Measurements from ENCODE around the gene MCU. TPM values are rescaled to one million over a fixed set of nuclear protein-coding genes. Genes with fewer than 3 reads are reported as not detected.
"Not testable (repeated sequence)": the region's sequence is repeated elsewhere in the genome, so short reads cannot be mapped to it uniquely, and the experiment has no call there.

MCU gene
- total RNA-seq, 4 donors from 2014 or later = 14.9 to 20.6 (median 19.5) TPM

DNA sequence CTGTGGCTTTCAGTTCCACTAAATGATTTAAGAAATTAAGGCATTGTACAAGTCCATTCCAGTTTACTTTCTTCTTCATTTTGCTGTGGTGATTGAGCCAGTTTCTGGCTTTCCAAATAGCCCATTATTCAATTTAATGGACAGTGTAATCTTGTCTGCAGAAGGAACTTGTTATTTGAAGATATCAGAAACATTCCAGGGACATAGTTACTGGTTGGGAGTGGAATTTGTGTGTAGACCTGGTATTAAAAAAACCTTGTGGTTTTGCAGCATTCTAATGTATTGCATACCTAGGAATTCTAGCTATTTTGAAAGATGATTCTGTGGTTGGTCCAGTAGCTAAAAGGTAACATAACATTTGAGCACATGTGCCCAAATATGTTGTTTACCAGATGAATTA is 72.2 kb downstream of the MCU start:
- Histone ChIP-seq H3K36me3 (no peaks in the 10 kb centered on the region), H3K27me3 (no peaks in the 10 kb centered on the region), H3K4me3 (no peak overlapping the region), H3K4me1 (no peaks in the 10 kb centered on the region), H3K27ac (replicated peaks in 1 of 4) (no peak overlapping the region), H3K9me3 (no peaks in the 10 kb centered on the region)
- intact Hi-C loops (cut with DNase I) = no loop called here
- TF ChIP-seq POLR2AphosphoS5 (IDR thresholded peaks at IDR 0.05) (no peak), CTCF (IDR thresholded peaks at IDR 0.05) (no peak), POLR2A (IDR thresholded peaks at IDR 0.05; ENCODE audit: low read depth) (no peak), EP300 (IDR thresholded peaks at IDR 0.05) (no peak)
- DNase-seq (ENCODE audit: extremely low spot score) = no peak

DNA sequence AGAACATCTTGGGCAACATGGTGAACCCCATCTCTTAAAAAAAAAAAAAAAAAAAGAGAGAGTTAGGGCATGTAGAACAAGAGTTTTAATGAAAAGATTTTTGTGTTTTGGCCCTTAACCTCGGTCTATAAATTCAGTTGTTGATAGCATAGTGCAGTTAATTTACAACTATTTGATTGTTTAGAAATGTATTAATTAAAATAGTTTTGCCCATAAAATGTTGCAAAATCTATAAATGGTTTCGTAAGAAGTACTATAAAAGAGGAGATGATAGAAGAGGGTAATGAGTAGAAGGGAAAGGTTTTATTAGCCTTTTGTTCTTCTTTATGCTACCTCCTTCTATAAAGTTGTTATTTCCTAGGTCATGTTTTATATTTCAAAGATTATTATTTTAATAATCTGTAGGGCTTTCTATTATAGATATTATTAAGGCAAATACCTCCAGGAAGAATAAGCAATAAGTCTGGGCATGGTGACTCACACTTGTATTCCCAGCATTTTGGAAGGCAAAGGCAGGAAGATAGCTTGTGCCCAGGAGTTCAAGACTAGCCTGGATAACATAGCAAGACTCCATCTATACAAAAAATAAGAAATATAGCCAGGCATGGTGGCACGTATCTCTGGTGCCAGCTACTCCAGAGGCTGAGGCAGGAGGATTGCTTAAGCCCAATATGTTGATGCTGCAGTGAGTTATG is 73.3 kb downstream of the MCU start:
- Histone ChIP-seq H3K4me3 (no peak overlapping the region), H3K27ac (replicated peaks in 1 of 4) (no peak overlapping the region), H3K9me3 (no peaks in the 10 kb centered on the region), H3K27me3 (no peaks in the 10 kb centered on the region), H3K4me1 (no peaks in the 10 kb centered on the region), H3K36me3 (no peaks in the 10 kb centered on the region)
- 95% methylated on average over 3 of the region's 3 CpGs for WGBS
- DNase-seq (ENCODE audit: extremely low spot score) = no peak
- intact Hi-C loops (cut with DNase I) = no loop called here
- no peak for TF ChIP-seq POLR2A (IDR thresholded peaks at IDR 0.05; ENCODE audit: low read depth)
- no peak for TF ChIP-seq POLR2AphosphoS5 (IDR thresholded peaks at IDR 0.05)
- no peak for TF ChIP-seq EP300 (IDR thresholded peaks at IDR 0.05)
- no peak for TF ChIP-seq CTCF (IDR thresholded peaks at IDR 0.05)

DNA sequence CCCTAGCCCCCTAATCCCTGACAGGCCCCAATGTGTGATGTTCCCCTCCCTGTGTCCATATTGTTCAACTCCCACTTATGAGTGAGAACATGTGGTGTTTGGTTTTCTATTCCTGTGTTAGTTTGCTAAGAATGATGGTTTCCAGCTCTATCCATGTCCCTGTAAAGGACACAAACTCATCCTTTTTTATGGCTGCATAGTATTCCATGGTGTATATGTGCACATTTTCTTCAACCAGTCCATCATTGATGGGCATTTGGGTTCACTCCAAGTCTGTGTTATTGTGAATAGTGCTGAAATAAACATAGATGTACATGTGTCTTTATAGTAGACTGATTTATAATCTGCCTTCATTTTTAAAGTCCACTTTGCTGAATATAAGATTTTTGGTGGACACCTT is 79.3 kb downstream of the MCU start:
- peaks cover 0 to 12% (median 3%) of the 10 kb centered on the region in 4 donors for H3K9me3 ChIP-seq
- H3K4me1 ChIP-seq; H3K27me3 ChIP-seq; intact Hi-C loops (cut with DNase I); H3K27ac ChIP-seq (replicated peaks in 1 of 4); H3K36me3 ChIP-seq; H3K4me3 ChIP-seq; DNase-seq (ENCODE audit: extremely low spot score): not testable (repeated sequence)

DNA sequence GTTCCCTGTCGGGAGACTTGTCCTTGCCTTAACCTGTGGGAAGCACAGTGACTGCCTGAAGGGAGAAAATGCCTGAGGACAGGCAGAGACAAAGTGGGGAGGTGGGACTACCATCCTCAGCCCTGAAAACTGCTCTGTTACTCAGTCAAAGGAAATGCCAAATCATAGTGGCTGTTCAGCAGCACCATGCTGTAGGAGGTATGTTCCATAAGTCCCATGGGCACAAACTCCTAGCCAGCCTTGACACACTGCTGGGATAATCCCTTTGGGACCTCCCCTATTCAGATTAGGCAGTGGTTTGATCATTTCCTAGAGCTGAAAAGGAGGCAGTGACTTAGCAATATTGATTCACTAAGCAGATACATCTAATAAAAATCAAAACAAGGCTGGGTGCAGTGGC is 80.1 kb downstream of the MCU start:
- 92% methylated on average over 1 of the region's 1 CpG for WGBS

GRCh38 chr10:72779874-72780273 is 87.9 kb downstream of the MCU start:
- intact Hi-C loops (cut with DNase I) = no loop called here
- Histone ChIP-seq H3K36me3 (no peaks in the 10 kb centered on the region), H3K27ac (replicated peaks in 1 of 4) (no peak overlapping the region), H3K27me3 (no peaks in the 10 kb centered on the region), H3K4me3 (no peak overlapping the region), H3K9me3 (no peaks in the 10 kb centered on the region), H3K4me1 (peaks cover 17 to 33% (median 20%) of the 10 kb centered on the region in 4 donors)
- WGBS = 100% methylated on average over 2 of the region's 2 CpGs
- no peak for DNase-seq (ENCODE audit: extremely low spot score)
- TF ChIP-seq EP300 (IDR thresholded peaks at IDR 0.05) = no peak
- no peak for TF ChIP-seq CTCF (IDR thresholded peaks at IDR 0.05)
- no peak for TF ChIP-seq POLR2AphosphoS5 (IDR thresholded peaks at IDR 0.05)
- no peak for TF ChIP-seq POLR2A (IDR thresholded peaks at IDR 0.05; ENCODE audit: low read depth)

More for the DNA sequence above, 80.1 kb downstream of the MCU start:
- no peak overlapping the region for H3K4me3 ChIP-seq
- H3K9me3 ChIP-seq = peaks cover 0 to 12% (median 3%) of the 10 kb centered on the region in 4 donors
- H3K27me3 ChIP-seq = no peaks in the 10 kb centered on the region
- no peaks in the 10 kb centered on the region for H3K36me3 ChIP-seq
- TF ChIP-seq POLR2A (IDR thresholded peaks at IDR 0.05; ENCODE audit: low read depth) = no peak
- TF ChIP-seq EP300 (IDR thresholded peaks at IDR 0.05) = no peak
- TF ChIP-seq CTCF (IDR thresholded peaks at IDR 0.05) = no peak
- TF ChIP-seq POLR2AphosphoS5 (IDR thresholded peaks at IDR 0.05) = no peak
- no peak for DNase-seq (ENCODE audit: extremely low spot score)
- H3K4me1 ChIP-seq = no peaks in the 10 kb centered on the region
- intact Hi-C loops (cut with DNase I) = no loop called here
- no peak overlapping the region for H3K27ac ChIP-seq (replicated peaks in 1 of 4)
